Activated T-helper 2 cell treated with anti-CD3 and anti-CD28 coated beads, Interferon-gamma antibody, Interleukin-2, Interleukin-4, amounts not matched to agents 10 μg/mL and 5 μg/mL and 100 μg/mL, durations not matched to agents 14 hours and 24 hours and 36 hours (primary cell): ENCODE data around the gene CHD2. TPM values are rescaled to one million over a fixed set of nuclear protein-coding genes. Genes with fewer than 3 reads are reported as not detected.

Experiments used
- DNase-seq: peaks from one replicate; pipeline ENCODE4 v3.0.0; 2021; ENCODE audit warnings: low spot score
- H3K27ac Mint-ChIP-seq: one replicate; pipeline ENCODE4 v1.8.0; 2021; ENCODE audit warnings: mixed read lengths
- H3K27me3 Mint-ChIP-seq: one replicate; pipeline ENCODE4 v1.8.0; 2021; ENCODE audit warnings: low read depth, mixed read lengths
- H3K36me3 Mint-ChIP-seq: one replicate; pipeline ENCODE4 v1.8.0; 2021; ENCODE audit warnings: low read depth, mixed read lengths
- H3K4me1 Mint-ChIP-seq: one replicate; pipeline ENCODE4 v1.8.0; 2021; ENCODE audit warnings: low read depth, mixed read lengths
- H3K4me3 Mint-ChIP-seq: one replicate; pipeline ENCODE4 v1.8.0; 2021; ENCODE audit warnings: low read depth, mild to moderate bottlenecking, moderate library complexity, mixed read lengths
- H3K9me3 Mint-ChIP-seq: one replicate; pipeline ENCODE4 v1.8.0; 2021; ENCODE audit warnings: mixed read lengths
- intact Hi-C: fragments of 100-400 bp; cut with micrococcal nuclease; formaldehyde crosslinking; loops from one replicate; pipeline ENCODE4 v1.15.1; 2023
- total RNA-seq: library from RNA; stranded (reverse); gene quantifications from 2 replicates; pipeline ENCODE4 v1.2.3, GENCODE V29; 2022

Gene CHD2
- total RNA-seq, 1 donor from 2014 or later: 111 TPM

DNA sequence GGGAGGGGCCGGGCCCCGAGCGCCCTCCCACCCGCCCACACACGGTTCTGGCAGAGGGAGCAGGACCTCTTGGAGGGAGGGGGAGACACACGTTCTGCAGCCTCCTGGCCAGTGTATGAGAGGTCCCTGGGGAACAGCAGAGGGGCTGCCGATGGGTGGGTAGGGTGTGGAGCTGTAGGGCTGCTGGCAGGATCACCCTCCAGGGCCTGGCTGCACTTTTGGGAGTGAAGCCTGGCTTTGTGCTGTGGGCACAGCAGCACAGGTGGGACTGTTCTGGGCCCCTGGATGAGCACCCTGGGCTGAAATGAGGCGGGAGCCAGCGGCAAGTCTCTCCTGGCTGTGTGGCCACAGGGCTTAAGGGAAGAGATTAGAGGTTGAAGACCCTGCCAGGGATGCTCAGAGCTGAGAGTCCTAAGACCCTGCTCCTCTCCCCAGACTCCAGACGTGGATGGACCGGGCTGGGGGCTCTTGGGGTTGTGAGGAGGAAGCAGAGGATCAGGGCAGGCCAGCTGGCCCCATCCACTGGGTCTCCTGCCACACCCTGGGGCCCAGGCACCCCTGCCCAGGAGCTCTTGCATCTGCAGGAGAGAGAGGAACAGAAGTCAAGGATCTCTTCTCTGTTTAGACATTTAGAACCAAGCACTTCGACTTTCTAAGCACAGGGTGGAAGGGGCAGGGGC lies 143.6 kb downstream of the CHD2 start:
- H3K36me3 Mint-ChIP-seq: no peaks in the 10 kb centered on the region

DNA sequence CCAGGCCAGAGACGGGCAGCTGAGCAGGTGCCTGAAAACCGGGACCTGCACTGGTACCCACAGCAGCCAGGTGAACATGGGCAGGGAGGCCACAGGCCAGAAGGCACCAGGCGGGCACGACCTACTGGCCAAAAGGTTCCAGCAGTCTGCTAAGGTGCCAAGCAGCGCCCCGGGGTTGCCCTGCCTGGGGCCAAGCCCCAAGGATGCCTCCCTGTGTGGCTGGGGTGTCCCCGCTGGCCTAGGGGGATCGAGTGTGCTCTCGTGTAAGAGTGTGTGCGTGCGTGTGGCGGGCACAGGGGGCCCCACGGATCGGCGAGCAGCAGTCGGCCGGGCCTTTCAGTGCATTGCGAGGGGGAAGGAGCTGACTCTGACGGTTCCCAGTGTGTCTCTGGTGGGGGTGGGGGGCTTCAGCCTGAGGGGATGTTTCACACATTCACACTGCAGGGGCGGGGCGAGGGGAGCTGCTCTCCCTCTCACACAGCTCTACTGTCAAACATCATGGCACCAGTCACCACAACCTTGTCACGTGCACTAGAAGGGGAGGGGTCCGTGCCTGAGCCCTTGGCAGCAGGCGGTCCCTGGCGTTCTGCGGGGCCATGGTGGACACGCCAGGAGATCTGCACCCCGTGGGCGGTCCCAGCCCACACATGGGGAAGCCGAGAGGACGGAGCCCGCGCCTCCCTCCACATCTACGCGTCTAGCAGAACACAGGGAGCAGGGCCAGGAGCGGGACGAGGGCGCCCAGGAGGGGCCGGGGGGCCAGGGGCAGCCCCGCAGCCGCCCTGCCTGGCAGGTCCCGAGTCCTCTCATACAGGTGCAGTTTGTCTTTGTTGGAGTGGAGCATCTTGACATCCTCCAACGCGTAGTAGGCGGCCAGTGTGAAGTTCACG lies 144.4 kb downstream of the CHD2 start:
- H3K4me3 Mint-ChIP-seq: no peak overlapping the region
- DNase-seq: no peak

More for the DNA sequence above, 143.6 kb downstream of the CHD2 start:
- Mint-ChIP-seq H3K4me1 (peaks cover 5% of the 10 kb centered on the region), H3K27ac (no peak overlapping the region), H3K4me3 (no peak overlapping the region), H3K27me3 (peaks cover 6% of the 10 kb centered on the region), H3K9me3 (peaks cover 7% of the 10 kb centered on the region)
- no peak for DNase-seq
- intact Hi-C loops: no loop called here

DNA sequence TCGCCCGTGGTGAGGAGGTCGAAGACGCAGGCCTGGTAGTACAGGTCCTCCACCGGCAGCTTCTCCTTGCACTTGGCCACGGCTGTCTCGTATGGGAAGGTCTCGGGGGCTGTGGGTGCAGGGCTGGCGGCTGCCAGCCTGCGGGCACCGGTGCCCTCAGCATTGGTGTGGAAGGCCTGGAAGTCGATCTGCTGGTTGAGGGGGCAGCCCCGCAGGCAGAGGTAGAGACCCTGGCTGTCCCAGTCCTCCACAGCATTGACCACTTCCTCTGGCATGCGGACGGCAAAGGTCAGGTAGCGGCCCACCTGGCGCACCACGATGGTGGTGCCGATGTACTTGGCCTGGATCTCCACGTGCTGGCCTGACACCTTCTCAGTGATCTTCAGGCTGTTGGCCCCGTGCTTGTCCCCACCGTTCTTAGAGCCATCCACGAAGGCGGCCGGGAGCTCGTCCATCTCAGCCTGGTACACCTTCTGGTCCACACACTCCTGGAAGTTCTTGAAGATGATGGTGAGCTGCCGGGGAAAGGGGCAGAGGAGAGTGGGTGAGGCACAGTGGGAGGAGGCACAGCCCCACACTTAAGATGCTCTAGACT lies 145.2 kb downstream of the CHD2 start:
- H3K27me3 Mint-ChIP-seq: peaks cover 6% of the 10 kb centered on the region
- no peaks in the 10 kb centered on the region for H3K36me3 Mint-ChIP-seq
- H3K27ac Mint-ChIP-seq: no peak overlapping the region
- H3K4me3 Mint-ChIP-seq: no peak overlapping the region
- peaks cover 5% of the 10 kb centered on the region for H3K4me1 Mint-ChIP-seq
- DNase-seq: no peak
- intact Hi-C loops: no loop called here
- peaks cover 7% of the 10 kb centered on the region for H3K9me3 Mint-ChIP-seq

More for the DNA sequence above, 144.4 kb downstream of the CHD2 start:
- Mint-ChIP-seq H3K9me3 (peaks cover 7% of the 10 kb centered on the region), H3K27me3 (peaks cover 6% of the 10 kb centered on the region), H3K36me3 (no peaks in the 10 kb centered on the region), H3K27ac (no peak overlapping the region), H3K4me1 (peaks cover 5% of the 10 kb centered on the region)
- intact Hi-C loops: no loop called here

DNA sequence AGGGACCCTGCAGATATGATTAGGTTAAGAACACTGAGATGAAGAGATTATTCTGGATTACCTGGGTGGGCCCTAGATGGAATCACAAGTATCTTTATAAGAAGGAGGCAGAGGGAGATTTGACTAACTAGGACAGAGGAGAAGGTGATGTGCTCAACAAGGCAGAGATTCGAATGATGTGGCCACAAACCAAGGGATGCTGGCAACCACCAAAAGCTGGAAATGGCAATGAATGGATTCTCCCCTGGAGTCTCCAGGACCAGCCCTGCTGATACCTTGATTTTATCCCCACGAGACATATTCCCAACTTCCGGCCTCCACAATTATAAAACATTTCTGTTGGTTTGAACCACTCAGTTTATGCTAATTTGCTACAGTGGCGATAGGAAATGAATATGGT lies 146.0 kb downstream of the CHD2 start:
- Mint-ChIP-seq H3K27ac (no peak overlapping the region), H3K4me3 (no peak overlapping the region), H3K9me3 (peaks cover 7% of the 10 kb centered on the region), H3K27me3 (peaks cover 6% of the 10 kb centered on the region), H3K36me3 (no peaks in the 10 kb centered on the region), H3K4me1 (peaks cover 5% of the 10 kb centered on the region)
- no peak for DNase-seq
- intact Hi-C loops: no loop called here

DNA sequence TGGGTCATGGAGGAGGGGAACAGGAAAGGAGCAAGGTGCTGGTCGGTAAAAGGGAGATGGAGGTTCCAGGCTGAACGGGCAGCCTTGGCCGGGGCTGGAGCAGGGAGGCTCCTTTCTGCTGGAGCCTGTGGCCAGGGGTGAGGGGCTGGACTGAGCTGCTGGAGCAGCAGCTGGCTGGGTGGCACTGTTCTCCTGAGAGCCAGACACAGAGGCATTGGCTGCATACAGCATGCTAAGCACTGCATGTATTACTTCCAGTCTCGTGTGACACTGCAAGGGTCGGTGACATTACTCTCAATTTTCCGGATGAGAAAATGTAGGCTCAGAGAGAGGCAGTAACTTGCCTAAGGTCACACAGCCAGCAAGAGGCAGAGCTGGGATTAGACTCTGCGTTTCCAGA lies 146.6 kb downstream of the CHD2 start:
- Mint-ChIP-seq H3K4me1 (peaks cover 5% of the 10 kb centered on the region), H3K9me3 (peaks cover 7% of the 10 kb centered on the region), H3K4me3 (no peak overlapping the region), H3K27ac (no peak overlapping the region), H3K36me3 (no peaks in the 10 kb centered on the region), H3K27me3 (peaks cover 6% of the 10 kb centered on the region)
- no peak for DNase-seq
- intact Hi-C loops: no loop called here

DNA sequence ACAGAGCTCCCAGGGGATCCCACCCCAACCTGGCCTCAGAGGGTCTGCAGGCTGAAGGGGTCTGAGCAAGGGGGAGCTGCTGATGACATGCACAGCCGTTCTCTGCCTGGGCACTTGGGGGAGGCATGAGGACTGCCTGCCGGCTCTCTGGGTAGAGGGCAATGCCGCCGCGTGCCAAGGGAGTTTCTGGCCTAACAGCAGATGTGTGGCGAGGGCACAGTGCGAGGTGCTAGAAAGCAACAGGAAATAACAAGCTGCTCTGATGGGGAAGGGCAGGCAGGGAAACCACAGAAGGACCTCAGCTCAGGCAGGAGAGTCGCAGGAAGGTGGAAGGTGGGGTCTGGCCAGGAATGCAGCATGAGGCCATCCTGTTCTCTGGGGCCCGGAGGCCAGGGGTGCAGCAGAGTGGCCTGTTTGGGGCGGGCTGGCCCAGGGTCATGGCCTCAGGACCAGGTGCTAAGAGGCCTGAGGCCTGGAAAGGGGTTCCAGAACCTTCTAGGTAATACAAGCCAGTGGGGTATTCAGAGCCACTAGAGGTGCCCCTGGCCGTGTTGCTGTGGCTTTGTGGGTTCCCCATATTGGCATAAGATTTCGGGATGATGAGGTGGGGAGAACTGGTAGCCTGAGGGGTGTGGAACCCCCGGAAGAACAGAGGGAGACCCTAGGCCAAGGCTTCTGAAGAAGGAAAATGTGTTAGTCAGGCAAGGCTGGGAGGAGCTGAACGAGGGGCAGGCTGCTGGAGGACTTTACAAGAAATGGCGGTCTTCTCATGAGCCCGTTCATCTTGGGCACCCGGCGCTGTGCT lies 147.7 kb downstream of the CHD2 start:
- no peak overlapping the region for H3K4me3 Mint-ChIP-seq
- H3K9me3 Mint-ChIP-seq: peaks cover 7% of the 10 kb centered on the region
- peaks cover 6% of the 10 kb centered on the region for H3K27me3 Mint-ChIP-seq
- no peak overlapping the region for H3K27ac Mint-ChIP-seq
- DNase-seq: no peak
- no peaks in the 10 kb centered on the region for H3K36me3 Mint-ChIP-seq
- intact Hi-C loops: no loop called here
- peaks cover 5% of the 10 kb centered on the region for H3K4me1 Mint-ChIP-seq

DNA sequence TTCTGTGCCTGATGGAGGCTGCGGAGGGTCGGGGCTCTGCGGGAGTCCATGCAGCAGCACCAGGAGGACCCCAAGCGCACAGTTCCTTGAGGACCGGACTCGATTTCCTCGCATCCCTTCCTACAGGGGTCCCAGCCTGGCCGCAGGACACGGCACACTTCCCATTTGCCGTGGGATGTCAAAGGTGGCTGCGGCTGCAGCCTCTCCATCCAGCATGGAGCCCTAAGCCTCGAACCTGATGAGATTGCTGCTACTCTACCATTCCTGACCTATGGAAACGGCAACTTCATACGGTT lies 148.2 kb downstream of the CHD2 start:
- peaks cover 5% of the 10 kb centered on the region for H3K4me1 Mint-ChIP-seq

DNA sequence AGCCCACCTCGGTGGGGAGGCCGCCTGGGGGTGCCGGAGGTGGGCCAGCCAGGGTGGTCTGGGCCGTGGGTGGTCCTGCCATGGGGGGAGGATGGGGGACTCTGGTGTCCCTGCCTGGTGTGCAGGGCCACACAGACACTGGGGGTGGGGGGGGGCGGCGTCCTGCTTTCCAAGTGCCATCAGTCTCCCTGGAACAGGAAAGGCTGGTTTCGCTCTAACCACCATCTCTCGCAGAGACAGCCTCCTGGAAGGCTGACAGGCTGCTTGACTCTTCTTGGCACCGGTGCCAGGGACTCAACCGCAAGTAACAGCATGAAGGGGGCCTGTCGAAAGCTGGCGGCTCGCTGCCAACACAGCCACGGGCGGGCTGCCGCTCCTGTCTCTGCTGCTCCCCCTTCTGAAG lies 148.6 kb downstream of the CHD2 start:
- Mint-ChIP-seq H3K4me3 (no peak overlapping the region), H3K4me1 (peaks cover 5% of the 10 kb centered on the region), H3K9me3 (peaks cover 7% of the 10 kb centered on the region), H3K27ac (no peak overlapping the region), H3K36me3 (no peaks in the 10 kb centered on the region), H3K27me3 (peaks cover 6% of the 10 kb centered on the region)
- no peak for DNase-seq
- intact Hi-C loops: no loop called here

More for the DNA sequence above, 148.2 kb downstream of the CHD2 start:
- Mint-ChIP-seq H3K4me3 (no peak overlapping the region), H3K9me3 (peaks cover 7% of the 10 kb centered on the region), H3K36me3 (no peaks in the 10 kb centered on the region), H3K27me3 (peaks cover 6% of the 10 kb centered on the region), H3K27ac (no peak overlapping the region)
- intact Hi-C loops: no loop called here
- DNase-seq: no peak

DNA sequence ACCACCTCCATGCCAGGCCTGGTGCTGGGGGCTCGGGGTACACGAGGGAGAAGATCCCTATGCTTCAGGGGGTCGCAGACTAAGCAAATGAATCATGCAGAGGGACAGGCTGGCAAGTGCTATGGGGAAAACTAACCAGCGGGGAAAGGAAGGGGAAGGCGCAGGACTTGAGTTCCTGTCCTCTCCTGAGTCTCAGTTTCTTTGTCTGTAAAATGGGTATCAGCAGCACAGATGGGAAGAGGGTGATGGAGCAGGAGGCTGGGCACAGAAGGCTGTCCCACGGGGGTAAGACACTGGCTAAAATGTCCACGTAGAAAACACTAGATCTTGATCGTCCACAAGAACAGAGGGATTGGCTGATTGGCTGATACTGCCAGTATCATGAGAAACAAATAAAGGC lies 149.1 kb downstream of the CHD2 start:
- Mint-ChIP-seq H3K36me3 (no peaks in the 10 kb centered on the region), H3K27me3 (peaks cover 6% of the 10 kb centered on the region), H3K27ac (no peak overlapping the region), H3K4me1 (peaks cover 5% of the 10 kb centered on the region), H3K4me3 (no peak overlapping the region), H3K9me3 (peaks cover 7% of the 10 kb centered on the region)
- DNase-seq: no peak
- intact Hi-C loops: no loop called here

DNA sequence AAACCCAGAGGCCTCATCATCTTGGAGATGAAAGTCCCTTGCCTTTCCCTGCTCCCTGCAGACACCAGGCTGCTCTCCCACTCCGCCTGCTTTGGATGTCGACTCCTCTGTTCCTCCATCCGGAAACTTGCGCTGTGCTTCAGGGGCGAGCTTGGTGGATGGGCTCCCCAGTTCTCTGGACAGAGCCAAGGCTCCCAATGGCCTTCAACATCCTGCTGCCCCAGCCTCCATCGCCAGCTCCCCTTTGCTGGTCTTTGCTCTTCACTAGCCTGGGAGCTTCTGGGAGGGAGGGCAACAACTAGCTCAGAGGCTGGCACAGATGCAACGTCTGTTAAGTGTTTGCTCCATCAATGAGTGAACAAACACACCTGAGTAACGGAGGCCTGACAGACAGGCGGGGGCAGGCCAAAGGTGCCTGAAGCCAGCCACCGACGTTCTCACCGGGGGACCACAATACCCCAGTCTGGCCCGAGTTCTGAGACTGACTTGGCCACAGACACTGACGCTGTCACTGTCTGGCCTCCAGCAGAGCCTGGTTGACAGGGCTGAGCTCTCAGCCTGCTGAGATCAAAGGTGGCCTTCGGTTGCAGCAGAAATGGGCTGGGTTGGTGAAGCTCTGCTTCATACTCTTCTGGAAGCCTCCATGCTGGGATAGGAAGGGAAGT lies 149.9 kb downstream of the CHD2 start:
- peaks cover 6% of the 10 kb centered on the region for H3K27me3 Mint-ChIP-seq
- no peaks in the 10 kb centered on the region for H3K36me3 Mint-ChIP-seq
- H3K4me1 Mint-ChIP-seq: peaks cover 5% of the 10 kb centered on the region
- H3K27ac Mint-ChIP-seq: no peak overlapping the region
- intact Hi-C loops: no loop called here
- no peak for DNase-seq
- no peak overlapping the region for H3K4me3 Mint-ChIP-seq
- peaks cover 7% of the 10 kb centered on the region for H3K9me3 Mint-ChIP-seq

DNA sequence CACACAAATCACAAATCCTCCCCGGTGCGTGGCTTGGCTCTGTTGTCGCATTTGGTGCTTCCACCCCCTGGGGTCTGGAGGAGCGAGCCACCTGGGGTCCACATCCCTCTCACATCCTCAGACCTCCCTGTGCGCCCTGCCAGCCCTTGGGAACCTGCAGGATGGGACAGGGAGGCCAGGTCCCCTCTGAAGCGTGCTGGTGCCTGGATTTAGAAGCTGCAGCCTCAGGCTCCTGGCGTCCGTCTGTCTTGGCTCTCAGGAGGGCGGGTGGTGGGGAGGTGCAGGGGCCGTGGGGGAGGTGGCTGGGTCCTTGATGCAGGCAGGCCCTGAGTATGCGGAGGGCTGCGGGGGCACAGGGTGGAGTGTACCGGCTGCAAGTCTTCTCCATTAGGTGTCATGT lies 150.5 kb downstream of the CHD2 start:
- no peak for DNase-seq
- Mint-ChIP-seq H3K4me1 (peaks cover 5% of the 10 kb centered on the region), H3K36me3 (no peaks in the 10 kb centered on the region), H3K27ac (no peak overlapping the region), H3K27me3 (peaks cover 6% of the 10 kb centered on the region), H3K9me3 (peaks cover 7% of the 10 kb centered on the region), H3K4me3 (no peak overlapping the region)
- intact Hi-C loops: no loop called here
